Subcutaneous adipose tissue (tissue), 4 donors: ENCODE results near the gene ZNF280B. TPM values are rescaled to one million over a fixed set of nuclear protein-coding genes. Genes with fewer than 3 reads are reported as not detected.

ENCODE experiments used
- total RNA-seq, 4 donors: library from RNA; depleted of rRNA; stranded (reverse); fragments of >200 nt; gene quantifications; one replicate each; pipeline ENCODE4 v1.1.0, GENCODE V29; 2016
- TF ChIP-seq, protein P1 (sequence below): fragments of 450-650 bp; IDR thresholded peaks from one replicate; pipeline ENCODE4 v1.5.1; 2016; ENCODE audit warnings: low read depth, mild to moderate bottlenecking, control low read depth, antibody characterized with exemption, moderate library complexity

The ZNF280B gene
- total RNA-seq, 4 donors from 2014 or later = 0.49 to 0.68 TPM; not detected in 2

DNA sequence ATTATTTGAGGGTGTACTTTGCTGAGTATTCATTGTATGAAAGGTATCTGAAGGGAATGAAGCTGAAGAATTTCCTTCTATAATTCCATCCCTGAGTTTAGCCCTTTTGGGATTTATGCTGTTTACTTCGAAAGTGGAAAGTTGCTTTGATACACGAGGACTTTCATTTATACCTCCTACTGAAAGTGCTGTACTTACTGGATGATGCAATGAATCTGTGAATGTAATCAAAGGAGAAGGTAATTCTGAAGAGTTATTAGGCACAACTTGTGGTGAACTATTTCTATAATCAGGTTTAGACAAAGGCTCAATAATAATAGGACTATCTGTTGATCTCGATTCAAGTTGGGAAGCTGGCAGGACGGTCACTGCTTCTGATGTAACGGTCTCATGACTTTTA lies 19.8 kb downstream of the ZNF280B start:
- TF ChIP-seq, protein P1, sequence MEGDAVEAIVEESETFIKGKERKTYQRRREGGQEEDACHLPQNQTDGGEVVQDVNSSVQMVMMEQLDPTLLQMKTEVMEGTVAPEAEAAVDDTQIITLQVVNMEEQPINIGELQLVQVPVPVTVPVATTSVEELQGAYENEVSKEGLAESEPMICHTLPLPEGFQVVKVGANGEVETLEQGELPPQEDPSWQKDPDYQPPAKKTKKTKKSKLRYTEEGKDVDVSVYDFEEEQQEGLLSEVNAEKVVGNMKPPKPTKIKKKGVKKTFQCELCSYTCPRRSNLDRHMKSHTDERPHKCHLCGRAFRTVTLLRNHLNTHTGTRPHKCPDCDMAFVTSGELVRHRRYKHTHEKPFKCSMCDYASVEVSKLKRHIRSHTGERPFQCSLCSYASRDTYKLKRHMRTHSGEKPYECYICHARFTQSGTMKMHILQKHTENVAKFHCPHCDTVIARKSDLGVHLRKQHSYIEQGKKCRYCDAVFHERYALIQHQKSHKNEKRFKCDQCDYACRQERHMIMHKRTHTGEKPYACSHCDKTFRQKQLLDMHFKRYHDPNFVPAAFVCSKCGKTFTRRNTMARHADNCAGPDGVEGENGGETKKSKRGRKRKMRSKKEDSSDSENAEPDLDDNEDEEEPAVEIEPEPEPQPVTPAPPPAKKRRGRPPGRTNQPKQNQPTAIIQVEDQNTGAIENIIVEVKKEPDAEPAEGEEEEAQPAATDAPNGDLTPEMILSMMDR = no peak

DNA sequence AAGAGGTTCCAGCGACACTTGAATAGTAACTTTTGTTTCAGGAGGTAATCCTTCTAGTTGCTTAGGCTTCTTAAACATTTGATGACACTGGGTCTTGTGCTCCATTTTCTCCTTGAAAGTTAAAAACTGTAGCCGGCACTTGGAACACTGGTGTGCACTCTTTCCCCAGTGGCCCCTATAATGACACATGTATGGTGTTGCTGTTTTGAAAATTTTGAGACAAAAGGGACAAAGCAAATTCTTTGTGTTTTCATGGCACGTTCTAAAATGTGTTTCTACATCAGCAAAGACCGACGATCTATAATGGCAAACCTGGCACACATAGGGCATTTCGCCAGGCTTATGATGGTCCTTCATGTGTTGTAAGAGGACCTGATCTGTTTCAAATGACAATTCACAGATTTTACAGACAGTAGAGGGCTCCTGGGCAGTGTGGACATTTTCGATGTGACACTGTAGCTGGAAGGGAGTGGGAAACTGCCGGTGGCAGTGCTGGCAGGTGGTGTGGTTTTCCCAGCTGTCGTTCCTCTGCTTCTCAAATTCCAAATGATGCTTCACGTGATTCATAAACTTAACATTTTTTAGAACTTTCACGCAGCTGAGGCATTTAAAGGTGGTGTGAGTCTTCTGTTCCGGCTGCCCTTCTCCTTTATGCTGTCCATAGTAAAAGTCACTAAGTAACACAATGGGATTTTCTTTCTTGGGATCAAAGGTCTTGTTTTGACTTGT lies 20.5 kb downstream of the ZNF280B start:
- TF ChIP-seq, protein P1 = no peak

DNA sequence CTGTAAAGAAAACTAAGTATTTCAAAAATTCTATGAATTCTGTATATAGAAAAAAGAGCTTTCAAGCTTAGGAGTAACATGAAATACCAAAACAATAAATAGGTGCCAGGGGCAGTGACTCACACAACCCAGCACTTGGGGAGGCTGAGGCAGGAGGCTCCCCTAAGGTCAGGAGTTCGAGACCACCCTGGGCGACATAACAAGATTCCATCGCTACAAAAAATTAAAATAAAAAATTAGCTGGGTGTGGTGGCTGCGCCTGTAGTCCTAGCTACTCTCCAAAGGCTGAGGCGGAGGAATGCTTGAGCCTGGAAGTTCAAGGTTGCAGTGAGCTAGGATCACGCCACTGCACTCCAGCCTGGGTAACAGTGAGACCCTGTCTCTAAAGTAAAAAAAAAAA lies 21.5 kb downstream of the ZNF280B start:
- TF ChIP-seq, protein P1 = no peak

DNA sequence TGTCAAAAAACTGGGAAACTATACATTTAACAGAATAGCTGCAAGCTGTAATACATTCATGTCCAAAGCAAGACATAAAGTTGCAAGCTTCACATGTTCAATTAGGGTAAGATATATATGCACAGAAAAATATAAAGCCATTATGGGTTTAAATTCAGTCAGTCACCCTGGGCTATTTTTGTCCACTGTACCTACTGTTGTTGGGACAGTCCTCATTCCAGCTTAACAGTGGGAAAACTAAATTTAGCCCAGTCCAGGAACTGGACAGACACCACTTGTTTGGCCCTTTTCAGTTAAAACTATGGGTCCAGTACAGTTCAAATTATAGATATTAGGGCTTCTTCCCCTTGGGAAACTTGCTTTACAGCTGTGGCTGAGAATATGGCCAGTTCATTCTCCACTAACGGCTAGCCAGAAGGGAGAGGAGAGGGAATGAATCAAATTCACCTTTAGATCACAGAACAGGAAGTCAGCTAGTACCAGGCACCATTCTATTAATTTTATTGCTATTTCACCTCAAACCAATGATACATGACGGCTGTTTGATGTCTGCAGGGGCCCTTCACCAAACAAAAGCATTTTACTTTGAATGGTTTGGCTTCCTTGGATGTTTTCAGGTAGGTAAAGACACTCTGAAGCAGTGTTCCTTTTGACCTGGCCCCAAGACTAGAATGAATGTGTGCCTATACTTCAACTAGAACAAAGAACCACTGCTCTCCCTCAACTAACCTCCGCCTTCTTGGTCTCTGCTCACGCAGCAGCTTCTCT lies 22.2 kb downstream of the ZNF280B start:
- TF ChIP-seq, protein P1 = no peak

DNA sequence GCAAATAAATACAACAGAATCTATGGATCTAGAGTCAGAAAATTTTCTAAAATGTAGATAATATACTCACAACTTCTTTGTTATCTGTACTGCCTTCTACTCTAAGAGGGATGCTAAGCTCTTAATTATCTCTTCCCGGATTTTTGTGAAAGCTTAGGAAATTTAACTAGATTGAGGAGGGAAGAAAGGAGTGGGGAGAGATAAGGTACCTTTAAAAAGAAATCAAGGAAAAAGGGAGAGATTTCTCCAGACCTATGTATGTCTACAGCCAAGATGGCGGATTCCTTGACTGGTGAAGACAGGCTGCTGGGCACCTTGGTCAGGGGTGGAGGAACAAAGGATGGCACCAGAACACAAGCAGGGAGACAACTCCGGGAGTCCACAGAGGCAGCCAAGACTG lies 23.0 kb downstream of the ZNF280B start:
- TF ChIP-seq, protein P1 = no peak

DNA sequence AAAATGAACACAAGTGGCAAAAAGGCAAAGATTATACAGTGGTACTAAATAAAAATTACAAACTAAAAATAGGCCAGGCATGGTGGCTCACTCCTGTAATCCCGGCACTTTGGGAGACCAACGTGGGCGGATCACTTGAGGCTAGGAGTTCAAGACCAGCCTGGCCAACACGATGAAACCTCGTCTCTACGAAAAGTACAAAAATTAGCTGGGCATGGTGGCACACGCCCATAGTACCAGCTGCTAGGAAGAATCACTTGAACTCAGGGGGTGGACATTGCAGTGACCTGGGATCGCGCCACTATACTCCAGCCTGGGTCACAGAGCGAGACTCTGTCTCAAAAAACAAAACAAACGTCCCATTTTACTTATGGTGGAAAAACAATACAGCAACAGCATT lies 24.5 kb downstream of the ZNF280B start:
- TF ChIP-seq, protein P1 = no peak

DNA sequence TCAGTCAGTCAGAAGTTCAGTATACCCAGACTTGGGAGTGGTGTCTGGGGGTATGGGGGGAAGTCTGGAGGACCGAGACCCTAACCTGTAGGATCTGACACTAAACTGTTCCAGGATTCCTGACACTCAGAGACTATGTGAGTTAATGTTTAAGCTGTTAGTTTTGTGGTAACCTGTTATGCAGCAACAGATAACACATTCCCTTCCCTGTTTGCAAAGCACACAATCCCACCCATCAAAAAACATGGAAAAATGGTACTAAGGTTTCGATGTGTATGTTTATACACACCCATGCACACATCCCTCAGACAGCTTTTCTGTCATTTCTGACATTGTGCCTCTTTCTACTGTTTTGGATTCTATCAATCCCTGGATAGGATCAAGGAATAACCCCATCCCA lies 27.6 kb downstream of the ZNF280B start:
- TF ChIP-seq, protein P1 = no peak
